HepG2 (cell line): Measurements from ENCODE around the gene MED13L. TPM values are rescaled to one million over a fixed set of nuclear protein-coding genes. Genes with fewer than 3 reads are reported as not detected.

Source experiments
- ATAC-seq: fragments of 200-7000 bp; cut with Tn5 transposase; 3 replicates; pipeline ENCODE4 v1.9.1; 2020; ENCODE audit warnings: mild to moderate bottlenecking, moderate library complexity
- BruUV-seq: library from RNA; stranded (reverse); fragments of 400-500 nt; replicated peaks from 2 replicates; lab custom pipeline; 2021; lab: Mats Ljungman, UMichigan
- CTCF ChIA-PET: fragments of 300-600 bp; formaldehyde crosslinking; extraction: SDS; loops from one replicate; lab custom pipeline; 2021; ENCODE audit warnings: low total read pairs, inconsistent platforms, low intra/inter-chr PET ratio; lab: Yijun Ruan, JAX
- POLR2A ChIA-PET: fragments of 350-600 bp; sonication (Branson Sonifier 250); formaldehyde crosslinking; loops from one replicate; lab custom pipeline; 2020; ENCODE audit warnings: antibody characterized with exemption, inconsistent platforms; lab: Yijun Ruan, JAX
- DNase-seq: peaks from one replicate; pipeline ENCODE4 v3.0.0-alpha.2; 2015; ENCODE audit warnings: low spot score
- FAIRE-seq: peaks from 3 replicates; lab custom pipeline; 2011; peaks lifted over from hg19 to GRCh38; lab: Jason Lieb, UNC
- H2AFZ ChIP-seq: one replicate; pipeline ENCODE4 v1.6.1; 2011; ENCODE audit warnings: low read length, inconsistent platforms
- H3K27ac ChIP-seq: fragments of 300-600 bp; 3 replicates; pipeline ENCODE4 v1.8.0; 2011; ENCODE audit warnings: mixed run types, mild to moderate bottlenecking, mixed read lengths, low read length, inconsistent platforms; ENCODE audit not compliant: insufficient read depth; ENCODE audit errors: extremely low read length
- H3K27me3 ChIP-seq, 2 experiments: fragments of 200-600 bp in 1 of 2; 2 replicates in 1 of 2; 3 replicates in 1 of 2; pipeline versions ENCODE4 v1.6.0 to v1.8.0; 2011; ENCODE audit warnings: low read length in 2 of 2, mild to moderate bottlenecking in 2 of 2, moderate library complexity in 2 of 2, inconsistent platforms in 1 of 2; ENCODE audit not compliant: insufficient read depth in 2 of 2, control insufficient read depth in 1 of 2
- H3K36me3 ChIP-seq, 2 experiments: fragments of 200-600 bp in 1 of 2; replicated peaks in 1 of 2; 2 replicates in 1 of 2; 3 replicates in 1 of 2; pipeline versions ENCODE4 v1.5.1 to v1.8.0; 2011; ENCODE audit warnings: low read length in 2 of 2, inconsistent platforms in 1 of 2; ENCODE audit not compliant: insufficient read depth in 2 of 2, control insufficient read depth in 1 of 2
- H3K4me1 ChIP-seq: 2 replicates; pipeline ENCODE4 v1.5.1; 2012; ENCODE audit warnings: low read length, inconsistent platforms; ENCODE audit not compliant: insufficient read depth
- H3K4me2 ChIP-seq: 2 replicates; pipeline ENCODE4 v1.6.0; 2011; ENCODE audit warnings: low read depth, low read length, inconsistent platforms
- H3K4me3 ChIP-seq, 3 experiments: fragments of 200-600 bp in 1 of 3; sonication (generic), shearing (Covaris generic) in 1 of 3; replicated peaks in 1 of 3; 2 replicates each; pipeline ENCODE4 v1.5.1; 2011 to 2016; ENCODE audit warnings: low read length in 3 of 3, inconsistent platforms in 2 of 3, low read depth in 2 of 3, mild to moderate bottlenecking in 2 of 3, control low read depth in 1 of 3, mixed read lengths in 1 of 3; ENCODE audit not compliant: insufficient read depth in 1 of 3
- H3K79me2 ChIP-seq: one replicate; pipeline ENCODE4 v1.6.1; 2011; ENCODE audit warnings: low read length, inconsistent platforms; ENCODE audit not compliant: insufficient read depth
- H3K9ac ChIP-seq: 2 replicates; pipeline ENCODE4 v1.6.0; 2011; ENCODE audit warnings: mild to moderate bottlenecking, low read depth, low read length, inconsistent platforms; ENCODE audit not compliant: insufficient read depth
- H3K9me3 ChIP-seq: 2 replicates; pipeline ENCODE4 v1.5.1; 2012; ENCODE audit warnings: mild to moderate bottlenecking, low read length
- H4K20me1 ChIP-seq: 2 replicates; pipeline ENCODE4 v1.6.0; 2011; ENCODE audit warnings: inconsistent platforms, mild to moderate bottlenecking, low read length, moderate library complexity; ENCODE audit not compliant: insufficient read depth
- ATF7 ChIP-seq, 2 experiments: fragments of 450-650 bp in 1 of 2; sonication (generic) in 1 of 2; formaldehyde crosslinking in 1 of 2; IDR thresholded peaks; 2 replicates each; pipeline versions ENCODE4 v1.4.0 to v1.6.1; 2016 to 2020; ENCODE audit warnings: antibody characterized with exemption in 1 of 2, mild to moderate bottlenecking in 1 of 2, missing genetic modification reagents in 1 of 2
- FOXA1 ChIP-seq, 2 experiments: fragments of 450-650 bp in 1 of 2; sonication (generic) in 1 of 2; formaldehyde crosslinking in 1 of 2; IDR thresholded peaks; 2 replicates each; pipeline versions ENCODE4 v1.4.0 to v1.6.1; 2016 to 2020; ENCODE audit warnings: missing genetic modification reagents in 1 of 2
- HDAC2 ChIP-seq: sonication (generic); formaldehyde crosslinking; IDR thresholded peaks from 2 replicates; pipeline ENCODE4 v1.4.0; 2020; ENCODE audit warnings: missing genetic modification reagents
- HOXD1 ChIP-seq: sonication (generic); formaldehyde crosslinking; IDR thresholded peaks from 2 replicates; pipeline ENCODE4 v1.5.0; 2020; ENCODE audit warnings: missing genetic modification reagents
- MIXL1 ChIP-seq: IDR thresholded peaks from 2 replicates; pipeline ENCODE4 v1.6.1; 2016
- MNT ChIP-seq: fragments of 450-650 bp; IDR thresholded peaks from 2 replicates; pipeline ENCODE4 v1.6.1; 2016
- NR2C2 ChIP-seq: sonication (generic); formaldehyde crosslinking; IDR thresholded peaks from 2 replicates; pipeline ENCODE4 v1.4.0; 2020; ENCODE audit warnings: missing genetic modification reagents, mild to moderate bottlenecking, moderate library complexity, borderline replicate concordance
- TERF1 ChIP-seq: sonication (generic); formaldehyde crosslinking; IDR thresholded peaks from 2 replicates; pipeline ENCODE4 v1.8.0; 2022; ENCODE audit warnings: mild to moderate bottlenecking, missing genetic modification reagents, moderate library complexity
- ZBTB37 ChIP-seq: sonication (generic); formaldehyde crosslinking; IDR thresholded peaks from 2 replicates; pipeline ENCODE4 v1.4.0; 2020; ENCODE audit warnings: mild to moderate bottlenecking, missing genetic modification reagents
- ZFP41 ChIP-seq: sonication (generic); formaldehyde crosslinking; IDR thresholded peaks from 2 replicates; pipeline ENCODE4 v1.4.0; 2020; ENCODE audit warnings: mild to moderate bottlenecking, missing genetic modification reagents, borderline replicate concordance
- ZFYVE20 ChIP-seq: sonication (generic); formaldehyde crosslinking; IDR thresholded peaks from 2 replicates; pipeline ENCODE4 v1.8.0; 2023; ENCODE audit warnings: low read depth, mild to moderate bottlenecking, moderate library complexity, missing genetic modification reagents, borderline replicate concordance
- ZNF180 ChIP-seq: sonication (generic); formaldehyde crosslinking; IDR thresholded peaks from 2 replicates; pipeline ENCODE4 v1.4.0; 2020; ENCODE audit warnings: low read depth, missing genetic modification reagents, borderline replicate concordance
- WGBS: methylation state at CpG from one replicate; pipeline ENCODE4 v1.1.6; 2017; ENCODE audit warnings: low lambda C conversion rate; 5-methylcytosine and 5-hydroxymethylcytosine counted together
- in situ Hi-C: cut with HindIII; loops from 2 replicates; pipeline ENCODE4 v1.10.0; 2017; ENCODE audit warnings: low pct_unique_long_range_greater_than_20kb; ENCODE audit not compliant: extremely low pct_ligation_motif_present
- intact Hi-C: fragments of 100-400 bp; cut with micrococcal nuclease; formaldehyde crosslinking; loops from one replicate; pipeline ENCODE4 v1.10.0; 2022; ENCODE audit not compliant: unreplicated experiment
- polyA plus RNA-seq, 8 experiments: library from polyadenylated mRNA; depleted of rRNA in 3 of 8; stranded (reverse) in 7 of 8; unstranded in 1 of 8; fragments of >200 nt; fragmentation: Illumina TruSeq in 4 of 8; extraction: Trizol in 4 of 8; gene quantifications; 2 replicates each; pipeline versions ENCODE4 v1.2.1 to v1.2.3, GENCODE V29; 2011 to 2016; ENCODE audit warnings: low read depth in 4 of 8, missing spikeins in 1 of 8, mixed read lengths in 1 of 8; ENCODE audit not compliant: insufficient read depth in 1 of 8
- total RNA-seq, 5 experiments: library from RNA; depleted of rRNA; stranded (reverse); fragments of >200 nt; fragmentation: Illumina TruSeq; extraction: Trizol; gene quantifications; 2 replicates each; pipeline ENCODE4 v1.2.3, GENCODE V29; 2016; ENCODE audit warnings: low read depth in 1 of 5
- TF ChIP-seq, protein P1 (sequence below): sonication (generic); formaldehyde crosslinking; IDR thresholded peaks from 2 replicates; pipeline ENCODE4 v1.4.0; 2020; ENCODE audit warnings: missing genetic modification reagents

The MED13L gene
- total and polyA plus RNA-seq, 2 of the 13 experiments (the other 11 are each of a cell fraction or from before 2014, with no cell fraction given), result 24.8 to 38.9 TPM

- DNase-seq (no peak), ATAC-seq (no peak), FAIRE-seq (no peak)
- no peaks in the 10 kb centered on the region for H3K4me1 ChIP-seq
- 91% methylated on average over 1 of the region's 1 CpG for WGBS
- no peak overlapping the region for H3K4me2 ChIP-seq
- no peaks in the 10 kb centered on the region for H4K20me1 ChIP-seq
- no peaks in the 10 kb centered on the region for H3K9me3 ChIP-seq
- no peaks in the 10 kb centered on the region for H3K27me3 ChIP-seq
- POLR2A ChIA-PET, result no interaction called here
- CTCF ChIA-PET, result no interaction called here
- BruUV-seq, result no TSS peak
- no peaks in the 10 kb centered on the region for H3K79me2 ChIP-seq
- H3K27ac ChIP-seq, result no peak overlapping the region
- no peak overlapping the region for H3K9ac ChIP-seq
- intact Hi-C loops (no loop called here), in situ Hi-C loops (no loop called here)
- no peak for TF ChIP-seq MIXL1 (CRISPR knock-in tag)
- no peak overlapping the region for H3K4me3 ChIP-seq
- H3K36me3 ChIP-seq, result no peaks in the 10 kb centered on the region
- no peak overlapping the region for H2AFZ ChIP-seq
These were observed 199.1 kb downstream of the MED13L start for GRCh38 chr12:116078396-116078795.

- no peak overlapping the region for H2AFZ ChIP-seq
- H3K9ac ChIP-seq, result no peak overlapping the region
- no peaks in the 10 kb centered on the region for H3K36me3 ChIP-seq
- no peaks in the 10 kb centered on the region for H3K27me3 ChIP-seq
- H3K9me3 ChIP-seq, result no peaks in the 10 kb centered on the region
- FAIRE-seq (no peak), DNase-seq (no peak), ATAC-seq (no peak)
- H4K20me1 ChIP-seq, result no peaks in the 10 kb centered on the region
- in situ Hi-C loops, result no loop called here
- no peaks in the 10 kb centered on the region for H3K4me1 ChIP-seq
- H3K79me2 ChIP-seq, result no peaks in the 10 kb centered on the region
- H3K4me3 ChIP-seq, result no peak overlapping the region
- H3K4me2 ChIP-seq, result no peak overlapping the region
- no peak overlapping the region for H3K27ac ChIP-seq
- CTCF ChIA-PET, result no interaction called here
- no TSS peak for BruUV-seq
- POLR2A ChIA-PET, result no interaction called here
- intact Hi-C loops, result no loop called here
- TF ChIP-seq HDAC2 (CRISPR knock-in tag), result no peak
- no peak for TF ChIP-seq NR2C2 (CRISPR knock-in tag)
- TF ChIP-seq ZNF180, result no peak
- TF ChIP-seq ZFP41 (CRISPR knock-in tag), result no peak
- TF ChIP-seq HOXD1 (CRISPR knock-in tag), result no peak
- TF ChIP-seq, protein P1, sequence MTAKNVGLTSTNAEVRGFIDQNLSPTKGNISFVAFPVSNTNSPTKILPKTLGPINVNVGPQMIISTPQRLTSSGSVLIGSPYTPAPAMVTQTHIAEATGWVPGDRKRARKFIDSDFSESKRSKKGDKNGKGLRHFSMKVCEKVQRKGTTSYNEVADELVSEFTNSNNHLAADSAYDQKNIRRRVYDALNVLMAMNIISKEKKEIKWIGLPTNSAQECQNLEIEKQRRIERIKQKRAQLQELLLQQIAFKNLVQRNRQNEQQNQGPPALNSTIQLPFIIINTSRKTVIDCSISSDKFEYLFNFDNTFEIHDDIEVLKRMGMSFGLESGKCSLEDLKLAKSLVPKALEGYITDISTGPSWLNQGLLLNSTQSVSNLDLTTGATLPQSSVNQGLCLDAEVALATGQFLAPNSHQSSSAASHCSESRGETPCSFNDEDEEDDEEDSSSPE (CRISPR knock-in tag), result no peak
- TF ChIP-seq MNT, result no peak
- no peak for TF ChIP-seq ZBTB37 (CRISPR knock-in tag)
- TF ChIP-seq TERF1 (CRISPR knock-in tag), result no peak
- TF ChIP-seq ZFYVE20, result no peak
- no peak for TF ChIP-seq FOXA1 (IDR thresholded peaks at IDR 0.05)
- TF ChIP-seq FOXA1 (CRISPR knock-in tag; IDR thresholded peaks at IDR 0.05), result no peak
- no peak for TF ChIP-seq ATF7 (IDR thresholded peaks at IDR 0.05)
- no peak for TF ChIP-seq ATF7 (CRISPR knock-in tag; IDR thresholded peaks at IDR 0.05)
These were observed 200.1 kb downstream of the MED13L start for GRCh38 chr12:116077431-116077830.
